PFSK-1 (cell line): ENCODE results near the gene NEURL1B.

Source experiments
- FOXP2 ChIP-seq: optimal IDR thresholded peaks from 2 replicates; pipeline ENCODE3; 2011; ENCODE audit warnings: borderline replicate concordance, control low read depth, inconsistent platforms; ENCODE audit not compliant: insufficient read depth; ENCODE audit errors: extremely low read length, extremely low read depth
- POLR2AphosphoS5 ChIP-seq: IDR thresholded peaks from 2 replicates; pipeline ENCODE4 v1.6.1; 2012; ENCODE audit warnings: low read depth, mild to moderate bottlenecking, control low read depth, low read length, moderate library complexity
- REST ChIP-seq, 2 experiments: IDR thresholded peaks; 2 replicates each; pipeline versions ENCODE4 v1.6.1 to v1.8.0; 2011 to 2012; ENCODE audit warnings: low read depth in 2 of 2, low read length in 2 of 2, control low read depth in 1 of 2, inconsistent platforms in 1 of 2, mild to moderate bottlenecking in 1 of 2, moderate library complexity in 1 of 2; ENCODE audit not compliant: insufficient read depth in 1 of 2
- TAF1 ChIP-seq: IDR thresholded peaks from 2 replicates; pipeline ENCODE4 v1.6.1; 2012; ENCODE audit warnings: low read length, control low read depth, borderline replicate concordance; ENCODE audit not compliant: insufficient read depth

GRCh38 chr5:172710676-172711075, 69.6 kb downstream of the NEURL1B start:
- TF ChIP-seq REST (IDR thresholded peaks at IDR 0.05; ENCODE audit: insufficient read depth in 1 of 2, low read depth in 2 of 2, low read length in 2 of 2): no peak
- no peak for TF ChIP-seq TAF1
- no peak for TF ChIP-seq POLR2AphosphoS5
- TF ChIP-seq FOXP2: no peak
